ENCODE results near the gene CCDC88C.

CCDC88C gene

GRCh38 chr14:91380123-91380522 lies 37.5 kb downstream of the CCDC88C start:
- in situ Hi-C loops (cut with HindIII; ENCODE audit: low sequenced_read_pairs) = no loop called here

DNA sequence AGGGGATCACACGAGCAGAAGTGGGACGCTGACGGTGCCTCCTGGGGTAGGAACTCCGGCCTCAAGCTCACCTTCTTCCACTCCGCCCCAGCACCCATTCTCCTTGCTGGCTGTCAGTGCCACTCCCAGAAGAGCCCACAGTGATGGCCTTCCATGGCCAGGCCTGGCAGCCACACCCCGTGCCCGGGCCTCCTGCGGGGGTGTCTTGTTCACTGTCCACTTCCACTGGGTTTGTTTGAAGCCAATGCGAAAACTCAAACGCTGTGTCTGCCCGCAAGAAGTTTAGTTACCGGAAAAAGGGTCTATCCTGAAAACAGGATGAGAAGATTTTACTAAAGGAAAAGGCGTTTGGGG lies 38.1 kb downstream of the CCDC88C start:
- in situ Hi-C loops (cut with HindIII; ENCODE audit: low sequenced_read_pairs) = loop anchor here (10.0 kb wide), 1 partner anchor 95 kb away; no protein-coding TSS in a partner anchor

DNA sequence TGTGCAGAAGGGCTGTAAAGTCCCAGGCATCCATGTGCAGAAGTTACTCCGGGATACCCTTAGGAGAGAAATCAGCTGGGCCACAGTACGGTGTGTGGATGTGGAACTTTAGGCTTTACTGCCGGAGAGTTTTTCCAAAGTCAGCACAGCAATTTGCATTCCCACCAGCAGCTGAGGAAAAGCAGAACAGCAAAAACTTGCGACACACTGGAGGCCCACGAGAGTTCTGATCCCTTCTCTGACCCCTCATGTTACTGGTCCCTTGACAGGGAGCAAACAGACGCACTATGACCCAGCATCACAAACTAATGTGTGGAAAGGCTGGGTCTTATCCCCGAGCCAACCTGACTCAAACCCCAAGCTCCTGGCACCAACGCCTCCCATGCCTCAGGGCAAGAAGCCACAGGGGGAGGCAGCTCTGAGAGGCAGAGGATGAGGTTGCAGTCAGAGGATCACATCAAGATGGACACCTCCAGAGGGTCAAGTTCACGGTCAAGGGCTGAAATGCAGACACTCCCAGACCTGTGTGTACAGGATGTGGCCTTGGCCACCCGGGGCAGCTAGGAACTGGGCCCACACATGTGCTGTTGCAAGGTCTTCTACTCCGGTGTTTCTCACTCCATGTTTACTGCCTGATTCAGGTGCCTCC lies 38.6 kb downstream of the CCDC88C start:
- in situ Hi-C loops (cut with HindIII; ENCODE audit: low sequenced_read_pairs) = loop anchor here (10.0 kb wide), 1 partner anchor 94 kb away; no protein-coding TSS in a partner anchor

- in situ Hi-C loops (cut with HindIII; ENCODE audit: low sequenced_read_pairs) = loop anchor here (10.0 kb wide), 1 partner anchor 93 kb away; no protein-coding TSS in a partner anchor
Measured at GRCh38 chr14:91377700-91378652, 39.6 kb downstream of the CCDC88C start.

DNA sequence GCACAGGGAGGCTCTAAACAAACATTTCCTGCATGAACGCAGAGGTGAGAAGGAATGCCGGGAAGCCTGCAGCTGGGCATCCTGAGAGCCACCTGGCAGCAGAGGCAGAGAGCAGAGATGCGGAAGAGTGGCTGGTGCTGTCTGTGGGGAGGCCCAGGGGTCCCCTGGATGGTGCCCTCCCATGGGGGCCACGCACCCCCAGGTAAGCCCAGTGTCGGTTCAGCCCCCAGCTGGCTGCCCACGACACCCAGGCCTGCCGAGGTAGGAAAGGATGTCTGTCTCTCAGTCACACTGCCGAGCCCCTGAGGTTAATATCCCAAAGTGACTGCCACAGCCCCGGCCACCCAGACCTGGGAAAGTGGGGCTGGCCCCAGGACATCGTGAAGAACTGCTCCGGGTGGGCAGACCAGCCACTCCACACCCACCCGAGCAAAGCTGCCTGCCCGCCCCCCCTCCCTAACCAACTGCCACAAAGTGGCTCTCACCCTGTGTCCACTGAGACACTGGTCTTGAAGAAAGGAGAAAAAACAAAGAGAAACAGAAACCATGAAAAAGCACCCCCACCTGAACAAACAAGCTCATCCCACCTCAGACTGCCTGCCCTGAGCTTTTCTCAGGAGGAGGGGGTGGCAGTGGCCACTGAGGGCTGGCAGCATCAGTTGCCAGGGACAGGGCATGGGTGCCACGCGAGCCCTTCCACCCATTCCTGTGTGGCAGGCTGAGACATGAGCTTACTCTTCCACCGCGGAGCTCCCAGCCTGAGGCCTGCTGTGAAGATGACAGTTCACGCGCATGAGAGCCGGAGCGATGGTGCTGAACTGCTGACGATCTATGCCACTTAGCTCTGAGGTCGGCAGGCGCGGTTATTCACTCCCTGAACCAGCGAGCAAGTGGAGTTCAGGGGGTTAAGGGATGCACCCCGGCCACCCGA lies 40.8 kb downstream of the CCDC88C start:
- in situ Hi-C loops (cut with HindIII; ENCODE audit: low sequenced_read_pairs) = loop anchor here (10.0 kb wide), 1 partner anchor 92 kb away; no protein-coding TSS in a partner anchor

DNA sequence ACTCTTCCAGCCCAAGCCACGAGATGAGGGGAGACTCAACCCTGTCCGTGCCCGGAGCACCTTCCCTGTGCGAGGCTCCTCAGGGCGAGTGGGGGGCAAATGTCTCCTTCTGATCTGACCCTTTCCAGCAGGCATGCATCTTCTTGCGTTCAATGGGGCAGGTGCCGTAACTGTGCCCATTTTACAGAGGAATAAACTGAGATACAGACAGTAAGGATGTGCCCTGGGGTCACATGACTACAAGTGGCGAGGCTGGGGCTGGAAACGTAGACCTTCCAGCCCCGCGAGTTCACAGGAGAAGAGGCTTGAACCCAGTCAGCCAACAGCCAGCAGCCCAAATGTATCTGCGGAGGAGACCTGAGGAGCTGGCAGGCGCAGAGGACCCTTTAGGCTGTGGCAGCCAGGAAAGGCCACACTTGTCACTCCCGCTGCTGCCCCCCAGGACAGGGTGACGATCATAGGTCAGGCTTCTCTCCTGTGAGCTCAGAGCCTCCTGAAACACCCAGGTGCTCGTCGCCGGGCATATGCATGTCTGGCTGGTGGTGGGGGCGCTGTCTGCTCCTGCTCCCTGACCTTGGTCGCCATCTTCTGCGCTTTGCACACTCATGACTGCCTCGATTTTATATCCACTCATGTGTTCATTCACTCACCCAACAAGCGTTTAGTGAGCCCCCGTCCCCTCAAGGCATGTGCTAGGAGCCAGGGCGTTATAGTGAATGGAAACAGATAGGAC lies 41.7 kb downstream of the CCDC88C start:
- in situ Hi-C loops (cut with HindIII; ENCODE audit: low sequenced_read_pairs) = loop anchor here (10.0 kb wide), 1 partner anchor 91 kb away; no protein-coding TSS in a partner anchor

- in situ Hi-C loops (cut with HindIII; ENCODE audit: low sequenced_read_pairs) = loop anchor here (10.0 kb wide), 1 partner anchor 90 kb away; no protein-coding TSS in a partner anchor
Measured at GRCh38 chr14:91374879-91375702, 42.5 kb downstream of the CCDC88C start.

DNA sequence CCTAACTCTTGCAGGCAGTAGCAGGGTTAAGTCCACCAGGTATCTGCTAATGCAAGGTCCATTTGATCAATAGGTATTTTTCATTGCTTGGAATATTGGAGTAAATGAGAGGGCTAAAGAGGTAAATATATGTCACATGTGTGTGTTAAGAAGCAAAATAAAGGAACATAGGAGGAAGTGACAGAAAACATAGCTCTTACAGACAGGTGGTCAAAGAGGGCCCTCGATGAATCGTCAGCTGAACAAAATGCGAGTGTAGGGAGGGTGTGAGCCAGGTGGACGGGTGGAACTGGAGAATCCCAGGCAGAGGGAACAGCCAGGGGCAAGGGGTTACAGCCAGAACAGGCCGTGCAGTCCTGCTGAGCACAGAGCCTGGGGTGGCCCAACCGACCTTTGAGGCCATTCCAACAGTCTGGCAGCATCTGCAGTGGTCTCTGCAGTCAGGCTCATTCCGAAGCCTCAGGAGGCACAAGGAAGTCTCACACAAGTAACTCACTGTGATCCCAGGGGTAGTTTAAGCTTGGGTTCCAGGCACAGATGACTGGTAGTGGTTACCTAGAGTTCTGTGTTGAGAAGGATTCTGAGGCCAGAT lies 43.2 kb downstream of the CCDC88C start:
- in situ Hi-C loops (cut with HindIII; ENCODE audit: low sequenced_read_pairs) = loop anchor here (10.0 kb wide), 1 partner anchor 90 kb away; no protein-coding TSS in a partner anchor

- in situ Hi-C loops (cut with HindIII; ENCODE audit: low sequenced_read_pairs) = loop anchor here (10.0 kb wide), 1 partner anchor 89 kb away; no protein-coding TSS in a partner anchor
Measured at GRCh38 chr14:91373591-91374254, 43.9 kb downstream of the CCDC88C start.

- in situ Hi-C loops (cut with HindIII; ENCODE audit: low sequenced_read_pairs) = loop anchor here (10.0 kb wide), 1 partner anchor 88 kb away; no protein-coding TSS in a partner anchor
Measured at GRCh38 chr14:91372671-91373495, 44.7 kb downstream of the CCDC88C start.

GRCh38 chr14:91371990-91372375 lies 45.6 kb downstream of the CCDC88C start:
- in situ Hi-C loops (cut with HindIII; ENCODE audit: low sequenced_read_pairs) = loop anchor here (10.0 kb wide), 1 partner anchor 87 kb away; no protein-coding TSS in a partner anchor

DNA sequence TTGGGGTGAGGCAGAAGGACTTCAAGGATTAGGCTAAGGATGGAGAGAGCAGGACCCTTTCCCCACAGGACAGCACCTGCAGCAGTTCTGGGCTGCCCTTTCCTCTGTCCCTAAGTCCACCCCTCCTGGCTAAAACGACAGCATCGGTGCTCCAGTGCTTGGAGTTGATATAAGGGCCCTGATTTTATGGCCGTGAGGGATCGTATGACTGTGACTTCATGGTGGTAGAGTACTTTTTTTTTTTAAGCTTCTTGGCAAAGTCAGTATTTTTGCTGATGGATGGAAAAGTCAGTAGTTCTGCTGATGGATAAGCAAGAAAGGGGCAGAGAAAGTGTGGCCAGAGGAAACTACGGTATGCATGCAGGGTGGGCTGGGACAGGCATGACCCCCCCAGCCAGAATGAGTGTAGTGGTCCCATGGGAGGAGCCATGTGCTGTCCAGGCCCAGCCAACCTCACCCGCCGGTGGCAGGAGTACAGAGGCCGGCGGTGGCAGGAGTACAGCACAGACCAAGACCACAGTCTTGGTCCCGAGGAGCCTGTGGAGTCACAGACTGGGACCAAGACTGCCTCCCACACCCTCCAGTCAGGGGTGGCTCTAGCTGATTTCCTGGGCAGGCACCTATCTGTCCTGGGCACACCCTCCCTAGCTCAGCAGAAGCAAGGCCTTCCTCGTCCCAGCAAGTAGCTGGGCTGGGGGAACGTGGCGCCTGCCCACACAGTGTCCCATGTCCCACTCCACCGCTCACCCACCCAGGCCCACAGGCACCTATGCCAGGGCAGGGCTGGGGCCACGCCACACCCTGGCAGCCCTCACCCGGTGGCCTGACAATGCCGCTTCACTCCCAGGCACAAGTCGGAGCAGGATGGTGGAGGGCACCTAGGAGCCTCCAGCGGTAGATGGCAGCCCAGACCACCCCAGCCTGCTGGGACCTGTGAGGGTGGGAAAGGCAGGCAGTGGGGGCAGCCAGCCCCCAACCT lies 46.3 kb downstream of the CCDC88C start:
- in situ Hi-C loops (cut with HindIII; ENCODE audit: low sequenced_read_pairs) = loop anchor here (10.0 kb wide), 1 partner anchor 86 kb away; no protein-coding TSS in a partner anchor

GRCh38 chr14:91369628-91370445 lies 47.8 kb downstream of the CCDC88C start:
- in situ Hi-C loops (cut with HindIII; ENCODE audit: low sequenced_read_pairs) = loop anchor here (10.0 kb wide), 1 partner anchor 85 kb away; no protein-coding TSS in a partner anchor

GRCh38 chr14:91368776-91369416 lies 48.7 kb downstream of the CCDC88C start:
- in situ Hi-C loops (cut with HindIII; ENCODE audit: low sequenced_read_pairs) = no loop called here

All from endothelial cell of hepatic sinusoid (primary cell).